Central memory CD8-positive, alpha-beta T cell (primary cell): Measurements from ENCODE around the gene ACVR1.

Source experiments
- ATAC-seq: fragments of 150-1000 bp; cut with Tn5 transposase; replicated peaks from 2 replicates; pipeline ENCODE4 v1.10.0; 2022; ENCODE audit warnings: mild to moderate bottlenecking, moderate FRiP score, moderate number of reproducible peaks; ENCODE audit not compliant: poor library complexity, severe bottlenecking; ENCODE audit errors: extremely low read depth
- DNase-seq, 2 donors: peaks; one replicate each; pipeline ENCODE4 v3.0.0; 2021; ENCODE audit warnings: low spot score in 2 of 2
- H3K27ac Mint-ChIP-seq: one replicate; pipeline ENCODE4 v1.8.0; 2022; ENCODE audit warnings: low read depth, mild to moderate bottlenecking, moderate library complexity, mixed read lengths
- H3K27me3 Mint-ChIP-seq: one replicate; pipeline ENCODE4 v1.8.0; 2022; ENCODE audit warnings: mixed read lengths
- H3K36me3 Mint-ChIP-seq: one replicate; pipeline ENCODE4 v1.8.0; 2022; ENCODE audit warnings: mild to moderate bottlenecking, moderate library complexity, mixed read lengths; ENCODE audit not compliant: insufficient read depth
- H3K4me1 Mint-ChIP-seq: one replicate; pipeline ENCODE4 v1.8.0; 2022; ENCODE audit warnings: mixed read lengths
- H3K4me3 Mint-ChIP-seq: one replicate; pipeline ENCODE4 v1.8.0; 2022; ENCODE audit warnings: mild to moderate bottlenecking, moderate library complexity, mixed read lengths
- H3K9me3 Mint-ChIP-seq: one replicate; pipeline ENCODE4 v1.8.0; 2022; ENCODE audit warnings: mixed read lengths

Gene ACVR1

GRCh38 chr2:157748371-157749142 lies 127.6 kb downstream of the ACVR1 start:
- H3K27ac Mint-ChIP-seq: no peak overlapping the region
- H3K36me3 Mint-ChIP-seq: peaks cover 9% of the 10 kb centered on the region
- H3K4me1 Mint-ChIP-seq: peaks cover 10% of the 10 kb centered on the region

GRCh38 chr2:157747695-157748370 lies 128.3 kb downstream of the ACVR1 start:
- no peaks in the 10 kb centered on the region for H3K9me3 Mint-ChIP-seq
- peaks cover 10% of the 10 kb centered on the region for H3K4me1 Mint-ChIP-seq
- no peak for DNase-seq
- H3K36me3 Mint-ChIP-seq: peaks cover 7% of the 10 kb centered on the region
- no peaks in the 10 kb centered on the region for H3K27me3 Mint-ChIP-seq
- ATAC-seq: no peak
- H3K4me3 Mint-ChIP-seq: no peak overlapping the region
- no peak overlapping the region for H3K27ac Mint-ChIP-seq

More at GRCh38 chr2:157748371-157749142, 127.6 kb downstream of the ACVR1 start:
- no peaks in the 10 kb centered on the region for H3K27me3 Mint-ChIP-seq
- ATAC-seq (no peak), DNase-seq (no peak)
- no peak overlapping the region for H3K4me3 Mint-ChIP-seq
- no peaks in the 10 kb centered on the region for H3K9me3 Mint-ChIP-seq

- Mint-ChIP-seq H3K36me3 (peaks cover 6% of the 10 kb centered on the region), H3K27ac (no peak overlapping the region), H3K27me3 (no peaks in the 10 kb centered on the region), H3K4me3 (no peak overlapping the region), H3K9me3 (no peaks in the 10 kb centered on the region), H3K4me1 (peaks cover 8% of the 10 kb centered on the region)
- ATAC-seq (no peak), DNase-seq (no peak)
Observed at GRCh38 chr2:157747280-157747679, 128.8 kb downstream of the ACVR1 start.

GRCh38 chr2:157746234-157746950 lies 129.7 kb downstream of the ACVR1 start:
- H3K9me3 Mint-ChIP-seq: no peaks in the 10 kb centered on the region
- no peak overlapping the region for H3K4me3 Mint-ChIP-seq
- DNase-seq (no peak), ATAC-seq (no peak)
- no peaks in the 10 kb centered on the region for H3K4me1 Mint-ChIP-seq
- no peaks in the 10 kb centered on the region for H3K27me3 Mint-ChIP-seq
- no peak overlapping the region for H3K27ac Mint-ChIP-seq
- peaks cover 4% of the 10 kb centered on the region for H3K36me3 Mint-ChIP-seq

- Mint-ChIP-seq H3K27me3 (no peaks in the 10 kb centered on the region), H3K4me3 (no peak overlapping the region), H3K4me1 (no peaks in the 10 kb centered on the region), H3K9me3 (no peaks in the 10 kb centered on the region), H3K27ac (no peak overlapping the region), H3K36me3 (peaks cover 2% of the 10 kb centered on the region)
- no peak for DNase-seq
- no peak for ATAC-seq
Observed at GRCh38 chr2:157744571-157745076, 131.5 kb downstream of the ACVR1 start.

GRCh38 chr2:157743051-157743450 lies 133.1 kb downstream of the ACVR1 start:
- DNase-seq (no peak), ATAC-seq (no peak)
- Mint-ChIP-seq H3K27ac (no peak overlapping the region), H3K27me3 (no peaks in the 10 kb centered on the region), H3K4me3 (no peak overlapping the region), H3K9me3 (no peaks in the 10 kb centered on the region), H3K36me3 (peaks cover 2% of the 10 kb centered on the region), H3K4me1 (no peaks in the 10 kb centered on the region)

GRCh38 chr2:157741819-157742484 lies 134.2 kb downstream of the ACVR1 start:
- no peak for ATAC-seq

GRCh38 chr2:157737656-157738055 lies 138.5 kb downstream of the ACVR1 start:
- Mint-ChIP-seq H3K27me3 (no peaks in the 10 kb centered on the region), H3K4me1 (no peaks in the 10 kb centered on the region), H3K4me3 (no peak overlapping the region), H3K27ac (no peak overlapping the region), H3K36me3 (peaks cover 16% of the 10 kb centered on the region), H3K9me3 (no peaks in the 10 kb centered on the region)
- ATAC-seq (no peak), DNase-seq (no peak)

More at GRCh38 chr2:157741819-157742484, 134.2 kb downstream of the ACVR1 start:
- no peaks in the 10 kb centered on the region for H3K4me1 Mint-ChIP-seq
- peak overlapping the region; percentile 53 for H3K27ac Mint-ChIP-seq
- H3K4me3 Mint-ChIP-seq: no peak overlapping the region
- peaks cover 3% of the 10 kb centered on the region for H3K36me3 Mint-ChIP-seq
- no peaks in the 10 kb centered on the region for H3K9me3 Mint-ChIP-seq
- no peaks in the 10 kb centered on the region for H3K27me3 Mint-ChIP-seq
- DNase-seq: no peak

GRCh38 chr2:157735532-157735931 lies 140.6 kb downstream of the ACVR1 start:
- Mint-ChIP-seq H3K4me1 (no peaks in the 10 kb centered on the region), H3K9me3 (no peaks in the 10 kb centered on the region), H3K27ac (no peak overlapping the region), H3K4me3 (no peak overlapping the region), H3K27me3 (no peaks in the 10 kb centered on the region), H3K36me3 (peaks cover 16% of the 10 kb centered on the region)
- ATAC-seq: no peak
- no peak for DNase-seq

GRCh38 chr2:157733263-157733662 lies 142.9 kb downstream of the ACVR1 start:
- no peaks in the 10 kb centered on the region for H3K27me3 Mint-ChIP-seq
- DNase-seq (no peak), ATAC-seq (no peak)
- H3K9me3 Mint-ChIP-seq: no peaks in the 10 kb centered on the region
- peaks cover 16% of the 10 kb centered on the region for H3K36me3 Mint-ChIP-seq
- no peak overlapping the region for H3K4me3 Mint-ChIP-seq
- H3K27ac Mint-ChIP-seq: no peak overlapping the region
- no peaks in the 10 kb centered on the region for H3K4me1 Mint-ChIP-seq

- Mint-ChIP-seq H3K27me3 (no peaks in the 10 kb centered on the region), H3K4me1 (no peaks in the 10 kb centered on the region), H3K4me3 (no peak overlapping the region), H3K9me3 (no peaks in the 10 kb centered on the region), H3K36me3 (peaks cover 13% of the 10 kb centered on the region), H3K27ac (no peak overlapping the region)
- ATAC-seq: no peak
- no peak for DNase-seq
Observed at GRCh38 chr2:157732596-157732995, 143.5 kb downstream of the ACVR1 start.

GRCh38 chr2:157727693-157728092 lies 148.4 kb downstream of the ACVR1 start:
- no peaks in the 10 kb centered on the region for H3K4me1 Mint-ChIP-seq
- ATAC-seq (no peak), DNase-seq (no peak)
- peaks cover 10% of the 10 kb centered on the region for H3K9me3 Mint-ChIP-seq
- H3K36me3 Mint-ChIP-seq: peaks cover 2% of the 10 kb centered on the region
- no peak overlapping the region for H3K4me3 Mint-ChIP-seq
- no peak overlapping the region for H3K27ac Mint-ChIP-seq
- no peaks in the 10 kb centered on the region for H3K27me3 Mint-ChIP-seq
